ENCODE data around the gene TEX52.

Gene TEX52

GRCh38 chr12:2857021-2857431, at the start of gene TEX52:
TSS of gene TEX52 (minus strand) at chr12:2857039. CDS start at chr12:2857026, 13 bp downstream.
- in situ Hi-C loops (cut with MboI; ENCODE audit: low pct_unique_long_range_greater_than_20kb, low sequenced_read_pairs): no loop called here
- DNase-seq: no peak

- in situ Hi-C loops (cut with MboI; ENCODE audit: low pct_unique_long_range_greater_than_20kb, low sequenced_read_pairs): no loop called here
These were observed 47.4 kb upstream of the TEX52 start for GRCh38 chr12:2904260-2904659.

GRCh38 chr12:2902272-2902880, 45.5 kb upstream of the TEX52 start:
- in situ Hi-C loops (cut with MboI; ENCODE audit: low pct_unique_long_range_greater_than_20kb, low sequenced_read_pairs): no loop called here
- no peak for DNase-seq

More at GRCh38 chr12:2904260-2904659, 47.4 kb upstream of the TEX52 start:
- no peak for DNase-seq

GRCh38 chr12:2900642-2901041, 43.8 kb upstream of the TEX52 start:
- no peak for DNase-seq
- in situ Hi-C loops (cut with MboI; ENCODE audit: low pct_unique_long_range_greater_than_20kb, low sequenced_read_pairs): no loop called here

- in situ Hi-C loops (cut with MboI; ENCODE audit: low pct_unique_long_range_greater_than_20kb, low sequenced_read_pairs): no loop called here
- DNase-seq: no peak
These were observed 40.6 kb upstream of the TEX52 start for GRCh38 chr12:2897418-2897817.

GRCh38 chr12:2895511-2895910, 38.7 kb upstream of the TEX52 start:
- DNase-seq: no peak
- in situ Hi-C loops (cut with MboI; ENCODE audit: low pct_unique_long_range_greater_than_20kb, low sequenced_read_pairs): no loop called here

- DNase-seq: no peak
- in situ Hi-C loops (cut with MboI; ENCODE audit: low pct_unique_long_range_greater_than_20kb, low sequenced_read_pairs): no loop called here
These were observed 38.2 kb upstream of the TEX52 start for GRCh38 chr12:2895051-2895451.

- DNase-seq: no peak
- in situ Hi-C loops (cut with MboI; ENCODE audit: low pct_unique_long_range_greater_than_20kb, low sequenced_read_pairs): no loop called here
These were observed 36.2 kb upstream of the TEX52 start for GRCh38 chr12:2893007-2893406.

GRCh38 chr12:2892246-2892645, 35.4 kb upstream of the TEX52 start:
- in situ Hi-C loops (cut with MboI; ENCODE audit: low pct_unique_long_range_greater_than_20kb, low sequenced_read_pairs): no loop called here

GRCh38 chr12:2891240-2892053, 34.6 kb upstream of the TEX52 start:
- no peak for DNase-seq
- in situ Hi-C loops (cut with MboI; ENCODE audit: low pct_unique_long_range_greater_than_20kb, low sequenced_read_pairs): no loop called here

More at GRCh38 chr12:2892246-2892645, 35.4 kb upstream of the TEX52 start:
- no peak for DNase-seq

GRCh38 chr12:2890388-2891239, 33.8 kb upstream of the TEX52 start, which contains the start of gene TULP3:
TSS of gene TULP3 (plus strand) at chr12:2890891. CDS start at chr12:2890948, 57 bp downstream.
- peak; percentile 96 for DNase-seq
- in situ Hi-C loops (cut with MboI; ENCODE audit: low pct_unique_long_range_greater_than_20kb, low sequenced_read_pairs): no loop called here

GRCh38 chr12:2890001-2890387, 33.2 kb upstream of the TEX52 start:
- DNase-seq: no peak
- in situ Hi-C loops (cut with MboI; ENCODE audit: low pct_unique_long_range_greater_than_20kb, low sequenced_read_pairs): no loop called here

- no peak for DNase-seq
- in situ Hi-C loops (cut with MboI; ENCODE audit: low pct_unique_long_range_greater_than_20kb, low sequenced_read_pairs): no loop called here
These were observed 30.1 kb upstream of the TEX52 start for GRCh38 chr12:2886768-2887450.

GRCh38 chr12:2884810-2885209, 28.0 kb upstream of the TEX52 start:
- in situ Hi-C loops (cut with MboI; ENCODE audit: low pct_unique_long_range_greater_than_20kb, low sequenced_read_pairs): no loop called here
- no peak for DNase-seq

- in situ Hi-C loops (cut with MboI; ENCODE audit: low pct_unique_long_range_greater_than_20kb, low sequenced_read_pairs): no loop called here
- no peak for DNase-seq
These were observed 23.0 kb upstream of the TEX52 start for GRCh38 chr12:2879853-2880252.

GRCh38 chr12:2877953-2878732, 21.3 kb upstream of the TEX52 start:
- in situ Hi-C loops (cut with MboI; ENCODE audit: low pct_unique_long_range_greater_than_20kb, low sequenced_read_pairs): no loop called here
- DNase-seq: peak; percentile 84

GRCh38 chr12:2877047-2877952, 20.5 kb upstream of the TEX52 start, which contains the start of the genes FOXM1 and RHNO1:
TSS of gene FOXM1 (minus strand) at chr12:2877174. CDS start at chr12:2874478, 2,696 bp downstream.
TSS of gene RHNO1 (plus strand) at chr12:2877223. CDS start at chr12:2885367, 8,144 bp downstream.
- DNase-seq: peak; percentile 84
- in situ Hi-C loops (cut with MboI; ENCODE audit: low pct_unique_long_range_greater_than_20kb, low sequenced_read_pairs): no loop called here
